PFSK-1 (cell line): Measurements from ENCODE around the gene CD300LD.

Experiments
- FOXP2 ChIP-seq: optimal IDR thresholded peaks from 2 replicates; pipeline ENCODE3; 2011; ENCODE audit warnings: borderline replicate concordance, control low read depth, inconsistent platforms; ENCODE audit not compliant: insufficient read depth; ENCODE audit errors: extremely low read length, extremely low read depth
- POLR2AphosphoS5 ChIP-seq: IDR thresholded peaks from 2 replicates; pipeline ENCODE4 v1.6.1; 2012; ENCODE audit warnings: low read depth, mild to moderate bottlenecking, control low read depth, low read length, moderate library complexity
- TF ChIP-seq, protein P1 (sequence below), 2 experiments: IDR thresholded peaks; 2 replicates each; pipeline versions ENCODE4 v1.6.1 to v1.8.0; 2011 to 2012; ENCODE audit warnings: low read depth in 2 of 2, low read length in 2 of 2, control low read depth in 1 of 2, inconsistent platforms in 1 of 2, mild to moderate bottlenecking in 1 of 2, moderate library complexity in 1 of 2; ENCODE audit not compliant: insufficient read depth in 1 of 2

DNA sequence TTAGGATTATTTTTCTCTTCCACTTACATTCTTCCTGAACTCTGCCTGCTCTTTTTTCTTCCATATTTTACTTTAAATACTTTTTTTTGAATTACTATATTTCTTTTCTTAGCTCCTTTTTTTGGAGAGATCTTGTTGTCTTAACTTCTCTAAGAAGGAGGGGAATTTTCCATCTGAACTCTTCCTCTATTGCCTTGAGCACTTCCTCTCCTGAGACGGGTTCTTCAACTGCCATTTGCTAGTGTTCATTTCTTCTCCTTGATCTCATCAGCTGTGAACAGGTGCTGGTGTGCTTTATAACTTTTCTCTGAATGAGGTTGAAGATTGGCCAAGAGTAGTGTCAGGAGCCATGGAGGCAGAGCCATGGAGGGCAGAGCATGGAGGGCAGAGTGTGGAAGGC is 15.1 kb upstream of the CD300LD start:
- TF ChIP-seq POLR2AphosphoS5 (no peak), FOXP2 (no peak)
- TF ChIP-seq, protein P1, sequence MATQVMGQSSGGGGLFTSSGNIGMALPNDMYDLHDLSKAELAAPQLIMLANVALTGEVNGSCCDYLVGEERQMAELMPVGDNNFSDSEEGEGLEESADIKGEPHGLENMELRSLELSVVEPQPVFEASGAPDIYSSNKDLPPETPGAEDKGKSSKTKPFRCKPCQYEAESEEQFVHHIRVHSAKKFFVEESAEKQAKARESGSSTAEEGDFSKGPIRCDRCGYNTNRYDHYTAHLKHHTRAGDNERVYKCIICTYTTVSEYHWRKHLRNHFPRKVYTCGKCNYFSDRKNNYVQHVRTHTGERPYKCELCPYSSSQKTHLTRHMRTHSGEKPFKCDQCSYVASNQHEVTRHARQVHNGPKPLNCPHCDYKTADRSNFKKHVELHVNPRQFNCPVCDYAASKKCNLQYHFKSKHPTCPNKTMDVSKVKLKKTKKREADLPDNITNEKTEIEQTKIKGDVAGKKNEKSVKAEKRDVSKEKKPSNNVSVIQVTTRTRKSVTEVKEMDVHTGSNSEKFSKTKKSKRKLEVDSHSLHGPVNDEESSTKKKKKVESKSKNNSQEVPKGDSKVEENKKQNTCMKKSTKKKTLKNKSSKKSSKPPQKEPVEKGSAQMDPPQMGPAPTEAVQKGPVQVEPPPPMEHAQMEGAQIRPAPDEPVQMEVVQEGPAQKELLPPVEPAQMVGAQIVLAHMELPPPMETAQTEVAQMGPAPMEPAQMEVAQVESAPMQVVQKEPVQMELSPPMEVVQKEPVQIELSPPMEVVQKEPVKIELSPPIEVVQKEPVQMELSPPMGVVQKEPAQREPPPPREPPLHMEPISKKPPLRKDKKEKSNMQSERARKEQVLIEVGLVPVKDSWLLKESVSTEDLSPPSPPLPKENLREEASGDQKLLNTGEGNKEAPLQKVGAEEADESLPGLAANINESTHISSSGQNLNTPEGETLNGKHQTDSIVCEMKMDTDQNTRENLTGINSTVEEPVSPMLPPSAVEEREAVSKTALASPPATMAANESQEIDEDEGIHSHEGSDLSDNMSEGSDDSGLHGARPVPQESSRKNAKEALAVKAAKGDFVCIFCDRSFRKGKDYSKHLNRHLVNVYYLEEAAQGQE (IDR thresholded peaks at IDR 0.05; ENCODE audit: insufficient read depth in 1 of 2, low read depth in 2 of 2, low read length in 2 of 2), result no peak
